Measurements from ENCODE around the gene KCNH6. TPM values are rescaled to one million over a fixed set of nuclear protein-coding genes. Genes with fewer than 3 reads are reported as not detected.

The KCNH6 gene
- total RNA-seq, 6 donors from 2014 or later, result 0.22 to 4.2 (median 0.31) TPM; not detected in 2

- no peaks in the 10 kb centered on the region for H3K27me3 ChIP-seq
- no peak for ATAC-seq (ENCODE audit: low FRiP score in 2 of 2)
Observed at GRCh38 chr17:63516910-63517824, 6.0 kb upstream of the KCNH6 start.

GRCh38 chr17:63517825-63518534 lies 5.2 kb upstream of the KCNH6 start:
- no peak overlapping the region for H3K27ac ChIP-seq
- no peak overlapping the region for H3K4me3 ChIP-seq
- no peaks in the 10 kb centered on the region for H3K27me3 ChIP-seq
- 84 to 85% methylated on average over 6 to 8 of the region's 8 CpGs for WGBS, 2 donors
- ATAC-seq (ENCODE audit: low FRiP score in 2 of 2) (no peak), DNase-seq (no peak)
- H3K9me3 ChIP-seq, result no peaks in the 10 kb centered on the region
- peaks cover 0 to 4% (median 2%) of the 10 kb centered on the region in 4 donors for H3K4me1 ChIP-seq
- no peaks in the 10 kb centered on the region for H3K36me3 ChIP-seq
- TF ChIP-seq EP300 (IDR thresholded peaks at IDR 0.05), result no peak
- no peak for TF ChIP-seq POLR2AphosphoS5 (IDR thresholded peaks at IDR 0.05)
- no peak for TF ChIP-seq CTCF (IDR thresholded peaks at IDR 0.05)
- no peak for TF ChIP-seq POLR2A (IDR thresholded peaks at IDR 0.05)

More at GRCh38 chr17:63516910-63517824, 6.0 kb upstream of the KCNH6 start:
- 79% methylated on average over 6 of the region's 6 CpGs for WGBS, 2 donors
- H3K4me1 ChIP-seq, result no peaks in the 10 kb centered on the region
- no peak for DNase-seq
- H3K4me3 ChIP-seq, result no peak overlapping the region
- H3K36me3 ChIP-seq, result no peaks in the 10 kb centered on the region
- H3K27ac ChIP-seq, result no peak overlapping the region
- H3K9me3 ChIP-seq, result no peaks in the 10 kb centered on the region
- TF ChIP-seq POLR2AphosphoS5 (IDR thresholded peaks at IDR 0.05) (no peak), CTCF (IDR thresholded peaks at IDR 0.05) (no peak), EP300 (IDR thresholded peaks at IDR 0.05) (no peak), POLR2A (IDR thresholded peaks at IDR 0.05) (no peak)

GRCh38 chr17:63519116-63519881 lies 3.9 kb upstream of the KCNH6 start:
- 100% methylated on average over 1 of the region's 1 CpG for WGBS, 2 donors
- H3K27me3 ChIP-seq, result no peaks in the 10 kb centered on the region
- H3K9me3 ChIP-seq, result no peaks in the 10 kb centered on the region
- H3K36me3 ChIP-seq, result no peaks in the 10 kb centered on the region
- TF ChIP-seq EP300 (IDR thresholded peaks at IDR 0.05) (no peak), CTCF (IDR thresholded peaks at IDR 0.05) (no peak), POLR2AphosphoS5 (IDR thresholded peaks at IDR 0.05) (no peak), POLR2A (IDR thresholded peaks at IDR 0.05) (no peak)
- DNase-seq (no peak), ATAC-seq (ENCODE audit: low FRiP score in 2 of 2) (no peak)
- H3K4me3 ChIP-seq, result no peak overlapping the region
- no peak overlapping the region for H3K27ac ChIP-seq
- H3K4me1 ChIP-seq, result peaks cover 5 to 11% (median 7%) of the 10 kb centered on the region in 4 donors

- ATAC-seq (ENCODE audit: low FRiP score in 2 of 2) (no peak), DNase-seq (no peak)
- H3K27ac ChIP-seq, result no peak overlapping the region
- no peaks in the 10 kb centered on the region for H3K36me3 ChIP-seq
- no peaks in the 10 kb centered on the region for H3K27me3 ChIP-seq
- TF ChIP-seq CTCF (IDR thresholded peaks at IDR 0.05) (no peak), POLR2AphosphoS5 (IDR thresholded peaks at IDR 0.05) (no peak)
- H3K4me1 ChIP-seq, result peaks cover 5 to 11% (median 7%) of the 10 kb centered on the region in 4 donors
- 59 to 63% methylated on average over 5 of the region's 5 CpGs for WGBS, 2 donors
- no peaks in the 10 kb centered on the region for H3K9me3 ChIP-seq
- no peak overlapping the region for H3K4me3 ChIP-seq
Observed at GRCh38 chr17:63519972-63520882, 2.9 kb upstream of the KCNH6 start.
